Measurements from ENCODE around the gene ATXN3L. TPM values are rescaled to one million over a fixed set of nuclear protein-coding genes. Genes with fewer than 3 reads are reported as not detected.

The ATXN3L gene
- total RNA-seq, 1 experiment from 2014 or later = not detected

DNA sequence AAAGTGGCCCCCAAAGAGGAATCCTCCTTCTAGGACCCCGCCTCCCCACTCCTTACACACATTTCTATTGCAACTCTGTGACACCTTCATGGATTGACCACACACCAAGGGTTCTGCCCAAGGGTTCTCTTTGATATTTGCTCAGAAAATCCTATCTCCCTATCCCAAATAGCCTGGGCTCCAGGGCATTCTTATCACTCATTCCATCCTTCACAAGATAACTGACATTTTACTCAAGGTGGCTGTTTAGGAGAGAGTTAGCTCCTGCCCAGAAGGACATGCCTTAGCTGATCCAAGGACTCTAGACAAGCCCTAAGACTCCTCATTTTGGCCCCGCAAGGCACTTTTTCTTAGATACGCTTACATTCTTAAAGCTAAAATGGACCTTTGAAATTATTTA is 47.4 kb downstream of the ATXN3L start:
- no peaks in the 10 kb centered on the region for H3K27me3 Mint-ChIP-seq (ENCODE audit: unreplicated experiment)
- no peaks in the 10 kb centered on the region for H3K36me3 Mint-ChIP-seq (ENCODE audit: insufficient read depth, unreplicated experiment)
- peaks cover 11% of the 10 kb centered on the region for H3K4me1 Mint-ChIP-seq (ENCODE audit: low read depth, unreplicated experiment)
- DNase-seq = no peak
- H3K4me3 Mint-ChIP-seq (ENCODE audit: low read depth, unreplicated experiment) = no peak overlapping the region
- TF ChIP-seq, protein P1, sequence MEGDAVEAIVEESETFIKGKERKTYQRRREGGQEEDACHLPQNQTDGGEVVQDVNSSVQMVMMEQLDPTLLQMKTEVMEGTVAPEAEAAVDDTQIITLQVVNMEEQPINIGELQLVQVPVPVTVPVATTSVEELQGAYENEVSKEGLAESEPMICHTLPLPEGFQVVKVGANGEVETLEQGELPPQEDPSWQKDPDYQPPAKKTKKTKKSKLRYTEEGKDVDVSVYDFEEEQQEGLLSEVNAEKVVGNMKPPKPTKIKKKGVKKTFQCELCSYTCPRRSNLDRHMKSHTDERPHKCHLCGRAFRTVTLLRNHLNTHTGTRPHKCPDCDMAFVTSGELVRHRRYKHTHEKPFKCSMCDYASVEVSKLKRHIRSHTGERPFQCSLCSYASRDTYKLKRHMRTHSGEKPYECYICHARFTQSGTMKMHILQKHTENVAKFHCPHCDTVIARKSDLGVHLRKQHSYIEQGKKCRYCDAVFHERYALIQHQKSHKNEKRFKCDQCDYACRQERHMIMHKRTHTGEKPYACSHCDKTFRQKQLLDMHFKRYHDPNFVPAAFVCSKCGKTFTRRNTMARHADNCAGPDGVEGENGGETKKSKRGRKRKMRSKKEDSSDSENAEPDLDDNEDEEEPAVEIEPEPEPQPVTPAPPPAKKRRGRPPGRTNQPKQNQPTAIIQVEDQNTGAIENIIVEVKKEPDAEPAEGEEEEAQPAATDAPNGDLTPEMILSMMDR (IDR thresholded peaks at IDR 0.05; ENCODE audit: unreplicated experiment) = no peak
- CTCF ChIA-PET = no interaction called here
- intact Hi-C loops (cut with micrococcal nuclease; ENCODE audit: unreplicated experiment) = loop anchor here (5.0 kb wide), 1 partner anchor 50 kb away; no protein-coding TSS in a partner anchor
- no TSS peak for BruUV-seq (replicated peaks)
- no peaks in the 10 kb centered on the region for H3K9me3 Mint-ChIP-seq (ENCODE audit: low read depth, unreplicated experiment)
- no peak overlapping the region for H3K27ac Mint-ChIP-seq (ENCODE audit: unreplicated experiment)

DNA sequence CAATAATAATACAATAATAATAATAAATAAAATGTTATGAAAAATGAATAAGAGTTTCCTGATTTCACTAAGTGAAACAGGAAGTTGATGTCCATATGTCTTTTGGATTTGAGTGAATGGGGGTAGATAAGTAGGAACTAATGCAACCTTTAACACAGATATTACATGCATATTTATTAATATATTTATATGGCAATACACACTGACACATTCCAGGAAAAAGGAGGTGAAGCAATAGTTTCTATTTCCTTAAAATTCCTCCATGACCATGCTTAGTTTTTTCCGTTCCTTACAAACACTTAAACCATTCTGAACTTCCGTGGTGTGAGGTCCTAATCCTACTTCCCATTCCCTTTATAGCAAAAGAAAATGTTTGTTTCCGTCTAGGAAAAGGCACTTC is 48.3 kb downstream of the ATXN3L start:
- TF ChIP-seq, protein P1 (IDR thresholded peaks at IDR 0.05; ENCODE audit: unreplicated experiment) = no peak
- DNase-seq = no peak
- Mint-ChIP-seq H3K9me3 (ENCODE audit: low read depth, unreplicated experiment) (no peaks in the 10 kb centered on the region), H3K4me3 (ENCODE audit: low read depth, unreplicated experiment) (no peak overlapping the region), H3K4me1 (ENCODE audit: low read depth, unreplicated experiment) (peaks cover 11% of the 10 kb centered on the region), H3K27me3 (ENCODE audit: unreplicated experiment) (no peaks in the 10 kb centered on the region), H3K27ac (ENCODE audit: unreplicated experiment) (no peak overlapping the region), H3K36me3 (ENCODE audit: insufficient read depth, unreplicated experiment) (no peaks in the 10 kb centered on the region)
- intact Hi-C loops (cut with micrococcal nuclease; ENCODE audit: unreplicated experiment) = loop anchor here (5.0 kb wide), 1 partner anchor 49 kb away; no protein-coding TSS in a partner anchor
- no TSS peak for BruUV-seq (replicated peaks)
- CTCF ChIA-PET = no interaction called here

DNA sequence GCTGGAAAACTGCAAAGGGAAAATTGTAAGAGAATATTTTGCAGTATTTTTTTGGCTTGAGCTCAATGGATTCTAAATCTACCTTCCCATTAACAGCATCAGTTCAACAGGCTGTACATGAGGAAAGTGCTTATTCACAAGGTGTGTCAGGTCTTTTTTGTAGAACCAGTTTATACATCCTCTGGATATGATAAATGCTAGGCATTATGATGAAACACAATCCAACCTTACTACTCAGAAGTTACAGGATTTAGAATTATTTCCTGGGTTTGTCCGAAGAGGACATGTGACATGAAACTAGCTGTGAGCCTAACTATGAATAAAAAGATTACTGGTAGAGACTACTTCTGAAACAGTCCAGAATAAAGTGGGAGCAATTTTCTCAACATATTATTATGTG is 49.5 kb downstream of the ATXN3L start:
- CTCF ChIA-PET = interaction anchor here (0.5 kb wide), 2 partner anchors 156 to 161 kb away, joined by 3 to 5 read pairs; no protein-coding TSS in a partner anchor
- Mint-ChIP-seq H3K9me3 (ENCODE audit: low read depth, unreplicated experiment) (no peaks in the 10 kb centered on the region), H3K36me3 (ENCODE audit: insufficient read depth, unreplicated experiment) (no peaks in the 10 kb centered on the region), H3K4me1 (ENCODE audit: low read depth, unreplicated experiment) (peaks cover 11% of the 10 kb centered on the region), H3K4me3 (ENCODE audit: low read depth, unreplicated experiment) (no peak overlapping the region), H3K27ac (ENCODE audit: unreplicated experiment) (no peak overlapping the region), H3K27me3 (ENCODE audit: unreplicated experiment) (no peaks in the 10 kb centered on the region)
- intact Hi-C loops (cut with micrococcal nuclease; ENCODE audit: unreplicated experiment) = loop anchor here (5.0 kb wide), 1 partner anchor 48 kb away; no protein-coding TSS in a partner anchor
- no peak for DNase-seq
- BruUV-seq (replicated peaks) = no TSS peak
- TF ChIP-seq, protein P1 (IDR thresholded peaks at IDR 0.05; ENCODE audit: unreplicated experiment) = no peak

DNA sequence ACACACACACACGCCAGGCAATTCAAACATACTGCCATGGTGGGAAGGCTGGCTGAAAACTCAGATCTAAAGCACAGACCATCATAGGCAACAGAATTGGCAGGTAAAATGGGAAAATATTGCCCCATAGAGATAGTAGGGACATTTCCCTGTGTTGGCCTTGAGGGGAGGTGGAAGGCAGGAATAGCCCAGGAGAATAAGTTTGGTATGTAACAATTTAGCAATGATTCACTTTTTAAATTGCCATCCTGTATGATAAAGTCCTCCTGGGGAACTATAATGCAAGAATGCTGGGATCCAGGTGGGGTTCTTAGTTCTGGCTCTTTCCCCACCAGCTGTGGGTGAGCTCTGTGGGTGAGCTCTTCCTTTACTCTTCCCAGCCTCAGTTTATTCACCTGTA is 51.0 kb downstream of the ATXN3L start:
- no TSS peak for BruUV-seq (replicated peaks)
- CTCF ChIA-PET = no interaction called here
- TF ChIP-seq, protein P1 (IDR thresholded peaks at IDR 0.05; ENCODE audit: unreplicated experiment) = no peak
- Mint-ChIP-seq H3K4me3 (ENCODE audit: low read depth, unreplicated experiment) (no peak overlapping the region), H3K27ac (ENCODE audit: unreplicated experiment) (no peak overlapping the region), H3K4me1 (ENCODE audit: low read depth, unreplicated experiment) (peaks cover 11% of the 10 kb centered on the region), H3K27me3 (ENCODE audit: unreplicated experiment) (no peaks in the 10 kb centered on the region), H3K36me3 (ENCODE audit: insufficient read depth, unreplicated experiment) (no peaks in the 10 kb centered on the region), H3K9me3 (ENCODE audit: low read depth, unreplicated experiment) (no peaks in the 10 kb centered on the region)
- intact Hi-C loops (cut with micrococcal nuclease; ENCODE audit: unreplicated experiment) = no loop called here
- DNase-seq = no peak

Other genes with a start within 250 kb of the ATXN3L start
- not detected in 2 replicates for gene EGFL6, start 249.5 kb upstream of the ATXN3L start, total RNA-seq (2022)

Measured in Calu3 (cell line).